ENCODE data around the gene ETV2.
"Not testable (repeated sequence)": the region's sequence is repeated elsewhere in the genome, so short reads cannot be mapped to it uniquely, and the experiment has no call there.

The ETV2 gene

GRCh38 chr19:35661995-35662340 is 20.4 kb downstream of the ETV2 start:
- DNase-seq, result no peak

DNA sequence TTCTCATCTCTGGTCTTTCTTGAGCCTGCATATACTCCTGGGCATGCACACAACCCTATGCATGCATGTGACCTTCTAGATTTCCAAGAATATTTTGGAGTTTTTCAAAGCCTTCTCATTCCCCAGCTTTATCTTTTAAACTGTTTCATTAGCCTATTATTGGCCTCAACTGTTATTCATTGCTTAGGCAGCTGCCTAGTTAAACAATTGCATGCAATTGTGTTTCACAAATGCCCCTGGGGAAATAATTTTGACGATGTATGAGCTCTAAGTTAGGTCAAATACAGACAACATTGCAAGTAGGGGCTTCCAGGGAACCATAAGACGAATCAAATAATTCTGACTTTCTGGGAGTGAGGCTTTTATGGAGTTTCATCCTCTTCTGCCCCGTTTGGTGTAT is 22.4 kb downstream of the ETV2 start:
- no peak for DNase-seq

GRCh38 chr19:35665157-35665556 is 23.6 kb downstream of the ETV2 start:
- DNase-seq, result no peak

GRCh38 chr19:35665604-35666003 is 24.1 kb downstream of the ETV2 start:
- no peak for DNase-seq

- DNase-seq, result no peak
These were observed 24.8 kb downstream of the ETV2 start, which contains the start of gene UPK1A for GRCh38 chr19:35666251-35666913. Gene UPK1A (plus strand): TSS chr19:35666517. CDS start chr19:35666813, 296 bp downstream.

DNA sequence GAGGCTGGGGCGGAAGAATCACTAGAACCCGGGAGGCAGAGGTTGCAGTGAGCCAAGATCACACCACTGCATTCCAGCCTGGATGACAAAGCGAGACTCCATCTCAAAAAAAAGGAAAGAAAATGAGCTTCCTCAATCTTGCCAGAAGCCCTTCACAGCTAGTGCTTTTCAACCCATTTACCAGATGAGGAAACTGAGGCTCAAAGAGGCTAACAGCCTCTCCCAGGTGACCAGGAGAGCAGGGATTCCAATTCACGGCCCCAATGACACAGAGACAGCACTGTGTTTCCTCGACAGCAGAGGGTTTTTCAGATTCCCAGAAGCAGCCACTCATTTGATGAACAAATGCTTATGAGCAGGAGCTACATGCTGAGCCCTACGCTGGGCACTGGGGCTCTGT is 28.0 kb downstream of the ETV2 start:
- no peak for DNase-seq

DNA sequence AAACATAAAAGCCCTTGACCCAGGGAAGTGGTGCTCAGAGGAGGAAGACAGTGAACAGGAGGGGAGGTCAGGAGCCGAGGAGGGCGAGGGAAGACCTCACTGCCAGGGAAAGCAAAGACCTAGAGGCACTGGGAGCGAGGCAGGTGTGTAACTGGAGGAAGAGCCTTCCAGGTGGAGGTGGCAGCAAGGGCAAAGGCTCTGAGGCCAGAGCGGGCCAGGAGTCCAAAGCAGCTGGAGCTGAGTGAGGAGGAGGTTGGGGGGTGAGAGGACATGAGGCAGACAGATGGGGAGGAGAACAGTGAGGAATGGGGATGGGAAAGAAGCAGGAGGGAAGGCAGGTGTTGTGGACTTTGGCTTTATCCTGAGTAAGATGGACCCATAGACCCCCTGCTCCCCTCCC is 28.4 kb downstream of the ETV2 start:
- no peak for DNase-seq

GRCh38 chr19:35670686-35671085 is 29.1 kb downstream of the ETV2 start:
- no peak for DNase-seq

DNA sequence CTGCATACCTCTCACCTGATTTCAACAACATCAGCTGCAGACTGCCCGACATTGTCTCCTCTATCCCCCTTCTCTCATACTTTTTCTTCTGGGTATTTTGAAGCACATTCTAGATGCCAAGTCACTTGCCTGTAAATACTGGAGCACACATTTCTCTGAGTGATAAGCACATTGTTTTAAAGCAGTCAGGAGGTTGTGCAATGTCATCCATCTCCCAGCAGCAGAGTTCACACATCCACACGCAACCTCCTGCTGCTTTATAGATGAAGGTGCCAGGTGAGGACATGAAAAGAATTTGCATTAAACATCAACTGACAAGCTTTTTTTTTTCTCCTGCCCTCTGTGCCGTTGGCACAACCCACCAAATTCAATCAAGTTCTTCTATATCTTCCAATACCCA is 30.3 kb downstream of the ETV2 start:
- peak; percentile 91 for DNase-seq

DNA sequence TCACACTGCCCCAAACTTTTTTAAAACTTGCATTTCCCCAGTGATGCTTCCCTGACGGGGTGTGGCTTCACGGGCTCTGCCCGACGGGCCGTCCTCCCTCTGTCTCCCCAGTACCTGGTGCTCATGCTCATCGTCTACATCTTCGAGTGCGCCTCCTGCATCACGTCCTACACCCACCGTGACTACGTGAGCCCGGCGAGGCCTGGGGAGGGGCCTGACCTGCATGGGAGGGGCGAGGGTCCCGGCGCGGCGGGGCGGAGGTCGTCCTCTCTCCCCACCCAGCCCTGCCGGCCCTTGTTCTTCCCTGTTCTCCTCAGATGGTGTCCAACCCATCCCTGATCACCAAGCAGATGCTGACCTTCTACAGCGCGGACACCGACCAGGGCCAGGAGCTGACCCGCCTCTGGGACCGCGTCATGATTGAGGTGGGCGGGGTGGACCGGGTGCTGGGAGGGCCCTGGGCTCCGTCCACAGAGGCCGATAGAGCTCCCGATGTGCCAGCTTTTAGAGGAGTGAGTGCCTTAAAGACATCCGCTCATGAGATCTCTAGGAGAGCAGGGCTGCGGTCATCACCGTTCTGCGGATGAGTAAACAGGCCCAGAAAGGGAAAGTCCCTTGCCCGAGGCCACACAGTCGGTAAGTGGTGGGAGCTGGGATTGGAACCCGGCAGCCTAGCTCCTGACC is 31.7 kb downstream of the ETV2 start:
- DNase-seq, result peak; percentile 41

DNA sequence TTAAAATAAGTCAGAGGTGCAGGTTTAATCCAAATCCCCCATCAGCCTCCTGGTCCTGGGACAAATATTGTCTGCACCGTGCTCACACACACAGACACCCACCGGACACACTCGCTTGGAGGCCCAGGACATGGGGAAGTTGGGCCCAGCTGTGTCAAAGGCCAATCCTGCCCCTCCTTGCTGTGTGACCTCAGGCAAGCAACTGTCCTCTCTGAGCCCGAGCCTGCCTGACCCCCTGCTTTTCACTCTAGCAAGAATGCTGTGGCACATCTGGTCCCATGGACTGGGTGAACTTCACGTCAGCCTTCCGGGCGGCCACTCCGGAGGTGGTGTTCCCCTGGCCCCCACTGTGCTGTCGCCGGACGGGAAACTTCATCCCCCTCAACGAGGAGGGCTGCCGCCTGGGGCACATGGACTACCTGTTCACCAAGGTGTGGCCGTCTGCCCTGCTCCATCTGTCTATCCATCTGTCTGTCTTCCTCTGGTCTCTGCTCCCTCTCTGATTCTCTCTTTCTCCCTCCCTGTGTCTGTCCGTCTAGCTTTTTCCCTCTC is 34.1 kb downstream of the ETV2 start:
- DNase-seq, result no peak

DNA sequence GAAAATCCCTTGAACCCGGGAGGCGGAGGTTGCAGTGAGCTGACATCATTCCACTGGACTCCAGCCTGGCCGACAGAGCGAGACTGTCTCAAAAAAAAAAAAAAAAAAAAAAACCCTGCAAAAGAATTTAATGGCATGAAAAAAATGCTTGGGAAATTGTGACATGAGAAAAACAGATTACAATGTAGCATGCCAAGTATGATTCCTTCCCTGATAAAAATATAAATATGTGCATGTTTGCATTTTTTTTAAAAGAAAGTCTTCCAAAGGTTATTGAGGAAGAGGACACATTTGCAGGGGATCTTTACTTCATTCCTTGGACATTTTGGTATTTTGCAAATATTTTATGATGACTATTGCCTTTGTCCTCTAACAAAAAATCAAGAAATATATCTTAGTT is 48.3 kb downstream of the ETV2 start:
- no peak for DNase-seq

GRCh38 chr19:35691106-35691505 is 49.6 kb downstream of the ETV2 start:
- DNase-seq, result not testable (repeated sequence)

- DNase-seq, result no peak
These were observed 50.5 kb downstream of the ETV2 start for GRCh38 chr19:35692010-35692409.

- DNase-seq, result no peak
These were observed 51.9 kb downstream of the ETV2 start for GRCh38 chr19:35693422-35693821.

DNA sequence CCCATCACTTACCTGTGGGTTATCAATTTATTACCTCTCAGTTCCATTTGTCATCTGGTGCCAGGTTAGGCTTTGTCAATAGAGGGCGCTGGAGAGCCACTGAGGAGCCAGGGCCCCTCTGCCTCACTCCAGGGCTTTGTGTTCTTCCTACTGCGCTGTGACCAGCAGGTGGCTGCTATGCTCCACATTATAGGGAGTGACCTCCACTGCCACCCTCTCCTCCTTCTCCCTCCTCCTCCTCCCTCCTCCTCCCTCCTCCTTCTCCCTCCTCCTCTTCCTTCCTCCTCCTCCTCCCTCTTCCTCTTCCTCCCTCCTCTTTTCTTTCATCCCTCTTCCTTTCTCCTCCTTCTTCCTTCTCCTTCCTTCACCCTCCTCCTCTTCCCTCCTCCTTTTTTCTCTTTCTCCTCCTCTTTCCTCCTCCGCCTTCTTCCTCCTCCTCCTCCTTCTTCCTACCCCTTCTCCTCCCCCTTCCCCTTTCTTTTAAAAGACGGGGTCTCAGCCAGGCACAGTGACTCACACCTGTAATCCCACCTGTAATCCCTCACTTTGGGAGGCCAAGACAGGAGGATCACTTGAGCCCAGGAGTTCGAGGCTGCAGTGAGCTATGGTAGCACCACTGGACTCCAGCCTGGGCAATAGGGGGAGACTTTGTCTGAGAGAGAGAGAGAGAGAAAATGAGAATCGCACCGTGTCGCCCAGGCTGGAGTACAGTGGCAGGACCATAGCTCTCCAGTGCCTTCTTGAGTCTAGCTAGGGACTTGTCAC is 52.5 kb downstream of the ETV2 start:
- DNase-seq, result peak; percentile 96

Data from OCI-M1 (cell line).